Hematopoietic multipotent progenitor cell treated with erythropoietin and hydrocortisone succinate and interleukin-3 and kit ligand, for 6 days (in vitro differentiated cells): Measurements from ENCODE around the gene KIF18B.

ENCODE experiments used
- DNase-seq: peaks from one replicate; pipeline ENCODE4 v3.0.0-alpha.2; 2015

KIF18B gene

GRCh38 chr17:44933824-44934744, 13.5 kb downstream of the KIF18B start:
- DNase-seq, result no peak

- DNase-seq, result no peak
Observed at GRCh38 chr17:44932787-44933097, 14.8 kb downstream of the KIF18B start.

GRCh38 chr17:44932096-44932786, 15.3 kb downstream of the KIF18B start:
- no peak for DNase-seq

DNA sequence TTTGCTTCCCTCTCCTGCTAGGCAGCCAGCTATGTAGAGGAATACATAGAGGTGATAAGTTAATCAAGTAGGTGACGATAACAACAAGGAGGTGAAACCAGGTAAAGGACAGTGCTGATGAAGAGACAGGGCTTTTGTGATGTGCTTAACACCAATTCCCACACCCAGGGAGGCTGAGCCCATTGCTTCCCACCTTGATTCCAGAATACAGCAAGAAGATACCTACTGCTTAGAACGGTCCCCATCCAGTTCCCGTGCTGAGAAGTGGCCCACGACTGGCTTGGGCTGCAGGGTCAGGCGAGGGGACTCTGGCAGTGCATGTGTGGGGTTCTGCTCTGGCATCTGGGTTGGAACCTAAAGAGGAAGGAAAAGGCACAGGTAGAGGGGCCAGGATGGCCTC, 16.2 kb downstream of the KIF18B start:
- no peak for DNase-seq

GRCh38 chr17:44930667-44931066, 16.9 kb downstream of the KIF18B start:
- DNase-seq, result no peak

DNA sequence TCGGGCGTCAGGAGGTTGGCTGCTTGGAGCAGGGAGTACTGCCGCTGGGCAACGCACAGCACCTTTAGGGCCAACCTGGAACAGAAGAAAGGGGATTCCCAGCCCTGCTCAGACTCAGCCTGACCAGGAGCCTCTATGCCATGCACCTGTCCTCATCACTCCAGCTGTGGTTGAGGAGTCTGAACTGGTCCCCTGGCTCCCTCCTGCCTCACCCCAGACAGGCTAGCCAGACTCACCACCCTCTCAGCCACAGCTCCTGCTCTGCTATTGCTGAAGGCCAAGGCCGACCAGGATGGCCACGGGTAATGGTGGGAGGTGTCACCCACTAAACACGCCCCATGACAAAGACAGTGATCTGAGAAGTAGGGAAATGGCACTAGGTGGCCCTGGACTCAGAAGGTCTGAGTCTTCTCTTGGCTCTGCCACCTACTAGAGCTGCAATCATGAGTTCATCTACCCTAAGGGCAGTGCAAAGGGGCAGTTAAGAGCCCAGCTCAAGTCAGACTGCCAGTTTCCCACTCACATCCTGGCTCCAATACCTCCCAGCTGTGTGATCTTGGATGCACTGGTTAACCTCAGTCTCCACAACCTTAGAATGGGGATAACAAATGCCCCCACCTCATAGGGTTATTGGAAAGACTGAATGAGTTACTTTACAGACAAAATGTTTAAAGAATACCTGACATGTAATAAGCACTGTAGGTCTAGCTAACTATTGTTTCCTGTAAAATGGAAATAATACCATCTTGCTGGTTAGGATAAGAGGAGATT, 18.4 kb downstream of the KIF18B start:
- no peak for DNase-seq

- DNase-seq, result no peak
Observed at GRCh38 chr17:44928136-44928535, 19.4 kb downstream of the KIF18B start.

GRCh38 chr17:44927696-44928095, 19.9 kb downstream of the KIF18B start:
- no peak for DNase-seq

- DNase-seq, result no peak
Observed at GRCh38 chr17:44926821-44927525, 20.6 kb downstream of the KIF18B start.

DNA sequence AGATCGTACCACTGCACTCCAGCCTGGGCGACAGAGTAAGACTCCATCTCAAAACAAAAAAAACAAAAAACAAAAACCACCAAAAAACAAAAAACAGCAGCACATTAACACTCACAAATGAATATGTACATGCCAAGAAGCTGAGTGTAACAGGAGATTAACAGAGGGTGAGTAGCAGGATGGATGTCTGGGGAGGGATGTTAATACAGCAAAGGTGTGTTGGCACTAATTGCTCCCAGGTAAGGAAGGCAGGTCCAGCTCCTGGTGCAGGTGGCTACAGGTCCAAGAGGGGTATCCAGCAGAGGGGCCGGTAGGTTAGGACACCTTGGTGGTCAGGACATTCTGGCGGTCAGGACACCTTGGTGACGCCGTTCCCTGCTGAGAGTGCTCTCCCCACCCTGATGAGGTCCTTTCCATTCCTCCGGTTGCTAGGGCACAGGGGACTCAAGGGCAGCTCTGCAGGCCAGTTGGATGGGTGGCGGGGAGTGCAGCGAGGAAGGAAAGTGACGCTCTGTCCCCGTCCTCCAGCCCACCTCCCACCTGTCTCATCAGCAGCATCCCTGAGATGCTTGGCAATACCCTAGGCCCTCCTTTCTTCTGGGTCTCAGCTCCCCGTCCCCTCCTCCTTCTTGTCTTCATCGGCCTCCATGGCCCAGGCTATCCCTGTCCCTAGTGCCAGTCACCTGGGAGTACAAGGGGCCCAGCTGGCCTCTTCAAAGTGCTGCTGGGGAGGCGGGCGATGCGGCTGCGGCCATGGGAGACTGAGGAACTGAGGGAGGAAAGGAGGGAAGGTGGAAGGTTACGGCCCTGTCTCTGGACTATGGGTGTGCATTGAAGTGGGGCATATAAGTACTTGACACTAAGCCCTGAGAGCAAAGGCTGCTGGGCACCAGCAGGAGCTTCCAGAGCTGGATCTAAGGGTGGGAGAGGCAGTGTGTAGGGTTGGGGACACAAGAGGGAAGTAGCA, 21.6 kb downstream of the KIF18B start:
- DNase-seq, result no peak

GRCh38 chr17:44924107-44924544, 23.4 kb downstream of the KIF18B start:
- DNase-seq, result no peak

GRCh38 chr17:44922746-44923470, 24.7 kb downstream of the KIF18B start:
- DNase-seq, result no peak

DNA sequence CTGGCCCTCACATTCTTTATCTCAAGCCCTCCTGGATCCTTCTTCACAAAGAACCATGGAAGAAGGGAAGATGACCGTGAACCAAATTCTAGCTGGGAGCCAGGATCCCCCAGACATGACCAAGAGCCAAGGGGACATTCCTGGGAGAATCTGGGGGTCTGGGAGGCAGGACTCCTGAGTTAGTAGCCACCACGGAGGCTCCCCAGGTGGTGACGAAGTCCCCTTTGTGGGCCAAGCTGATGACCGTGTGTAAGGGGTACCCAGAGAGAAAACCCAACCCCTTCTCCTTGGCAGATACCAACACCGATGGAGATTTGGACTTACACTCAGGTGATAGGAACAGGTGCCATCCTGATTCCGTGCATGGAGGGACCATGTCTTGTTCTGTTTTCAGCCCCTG, 25.4 kb downstream of the KIF18B start:
- no peak for DNase-seq

GRCh38 chr17:44921122-44921882, 26.3 kb downstream of the KIF18B start:
- no peak for DNase-seq

DNA sequence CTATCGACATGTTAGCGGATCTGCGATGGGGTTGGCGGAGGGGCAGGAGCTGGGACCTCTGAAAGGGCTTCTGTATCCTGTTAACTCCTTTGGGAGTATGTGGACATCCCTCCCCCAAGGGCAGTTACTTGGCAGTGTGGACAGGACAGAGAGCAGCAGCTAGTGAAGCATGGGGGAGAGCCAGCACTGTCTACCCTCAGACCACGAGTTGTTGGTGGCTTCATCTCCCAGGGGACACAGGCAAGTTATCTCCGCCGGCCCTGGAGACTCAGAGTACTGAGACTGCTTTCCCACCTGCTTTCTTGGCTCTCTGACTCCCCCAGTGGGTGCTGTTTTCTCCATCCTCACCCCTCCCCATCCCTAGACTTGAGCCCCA, 27.0 kb downstream of the KIF18B start:
- no peak for DNase-seq

- peak; percentile 90 for DNase-seq
Observed at GRCh38 chr17:44919885-44920564, 27.5 kb downstream of the KIF18B start.

DNA sequence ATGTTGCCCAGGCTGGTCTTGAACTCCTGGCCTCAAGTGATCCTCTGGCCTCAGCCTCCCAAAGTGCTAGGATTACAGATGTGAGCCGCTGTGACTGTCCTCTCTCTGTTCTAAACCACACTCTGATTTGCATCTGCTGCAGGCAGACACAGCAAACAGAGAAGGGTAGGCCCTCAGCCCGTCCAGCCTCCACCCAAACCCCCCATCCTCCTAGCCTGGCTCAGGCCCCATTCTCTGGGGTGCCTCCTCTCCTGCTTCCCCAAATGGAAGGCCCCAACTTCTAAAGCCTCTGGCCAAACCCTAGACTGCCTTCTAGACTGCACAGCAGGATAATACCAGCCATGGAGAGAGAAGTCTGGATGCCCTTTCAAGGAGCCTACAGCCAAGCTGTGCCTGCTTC, 28.2 kb downstream of the KIF18B start:
- DNase-seq, result no peak

DNA sequence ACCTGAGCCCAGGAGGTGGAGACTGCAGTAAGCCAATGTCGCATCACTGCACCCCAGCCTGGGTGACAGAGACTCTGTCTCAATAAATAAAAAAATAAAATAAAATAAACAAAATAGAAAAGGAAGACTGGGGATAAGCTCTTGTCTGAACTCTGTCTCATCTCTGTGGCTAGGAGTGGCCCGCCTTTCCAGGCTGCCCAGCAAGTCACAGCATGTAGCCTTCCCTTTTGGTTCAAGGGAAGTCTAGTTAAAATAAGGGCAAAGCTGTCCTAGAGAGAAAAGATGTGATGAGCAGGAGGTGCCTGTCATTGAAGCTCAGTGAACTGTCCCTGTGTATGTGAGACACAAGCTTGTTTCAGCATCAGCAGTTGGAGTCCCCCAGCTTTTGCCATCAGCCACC, 29.6 kb downstream of the KIF18B start:
- DNase-seq, result no peak

- DNase-seq, result no peak
Observed at GRCh38 chr17:44917456-44917855, 30.1 kb downstream of the KIF18B start.

DNA sequence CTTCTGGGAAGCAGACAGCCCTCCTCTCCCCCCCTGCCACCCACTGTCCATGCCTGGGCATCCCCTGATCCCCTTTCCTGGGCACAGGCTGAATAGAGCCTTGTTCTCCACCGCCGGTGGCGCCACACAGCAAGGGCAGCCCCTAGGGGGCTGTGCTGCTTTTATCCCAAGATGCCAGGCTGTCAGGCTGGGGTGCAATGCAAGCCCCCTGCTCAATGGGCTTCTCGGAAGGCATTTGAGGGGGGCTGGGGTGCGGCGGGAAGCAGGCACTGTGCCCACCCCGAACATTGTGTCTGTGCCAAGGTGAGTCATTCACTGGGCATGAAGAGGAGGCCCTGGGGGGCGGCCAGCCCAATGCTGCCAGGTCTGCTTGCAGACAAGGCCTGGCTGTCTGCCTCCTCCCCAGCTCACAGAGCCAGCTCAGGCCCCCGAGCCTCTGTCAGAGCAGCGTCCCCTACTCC, 30.8 kb downstream of the KIF18B start:
- DNase-seq, result no peak
